Activated CD4-positive, alpha-beta T cell treated with anti-CD3 and anti-CD28 coated beads, Interleukin-2, amount 50 U/mL, for 48 hours (primary cell): ENCODE measurements around the gene MIEF1.

Experiments
- DNase-seq, 2 experiments: peaks; one replicate each; pipeline ENCODE4 v3.0.0-alpha.2; 2020

The MIEF1 gene

GRCh38 chr22:39471381-39472141, 30.5 kb upstream of the MIEF1 start:
- peak in 1 of 2 experiments; percentile 17 for DNase-seq

- no peak for DNase-seq
These were observed 29.2 kb upstream of the MIEF1 start for GRCh38 chr22:39472570-39473556.

- no peak for DNase-seq
These were observed 28.2 kb upstream of the MIEF1 start for GRCh38 chr22:39473851-39474250.

GRCh38 chr22:39474351-39475111, 27.6 kb upstream of the MIEF1 start:
- no peak for DNase-seq

GRCh38 chr22:39475337-39475736, 26.8 kb upstream of the MIEF1 start:
- DNase-seq, result no peak

- DNase-seq, result no peak
These were observed 26.2 kb upstream of the MIEF1 start for GRCh38 chr22:39475902-39476301.

GRCh38 chr22:39476664-39477063, 25.4 kb upstream of the MIEF1 start:
- DNase-seq, result no peak

- DNase-seq, result no peak
These were observed 24.5 kb upstream of the MIEF1 start for GRCh38 chr22:39477542-39477941.

- DNase-seq, result peak; percentile 26 to 37
These were observed 23.6 kb upstream of the MIEF1 start for GRCh38 chr22:39478441-39478850.

- DNase-seq, result no peak
These were observed 22.8 kb upstream of the MIEF1 start for GRCh38 chr22:39479254-39479653.

- DNase-seq, result no peak
These were observed 21.5 kb upstream of the MIEF1 start for GRCh38 chr22:39480557-39480956.

GRCh38 chr22:39481054-39481453, 21.0 kb upstream of the MIEF1 start:
- no peak for DNase-seq

- DNase-seq, result no peak
These were observed 20.5 kb upstream of the MIEF1 start for GRCh38 chr22:39481595-39481994.

- no peak for DNase-seq
These were observed 19.3 kb upstream of the MIEF1 start for GRCh38 chr22:39482768-39483167.

GRCh38 chr22:39486951-39487825, 14.9 kb upstream of the MIEF1 start:
- no peak for DNase-seq

GRCh38 chr22:39487826-39488520, 14.1 kb upstream of the MIEF1 start:
- DNase-seq, result no peak

- no peak for DNase-seq
These were observed 13.5 kb upstream of the MIEF1 start for GRCh38 chr22:39488563-39489083.

GRCh38 chr22:39489094-39490068, 12.7 kb upstream of the MIEF1 start:
- no peak for DNase-seq

- peak; percentile 81 to 86 for DNase-seq
These were observed 11.8 kb upstream of the MIEF1 start for GRCh38 chr22:39490135-39490798.
